ENCODE data around the gene KRT32. TPM values are rescaled to one million over a fixed set of nuclear protein-coding genes. Genes with fewer than 3 reads are reported as not detected.

Gene KRT32
- total RNA-seq, 1 experiment from 2014 or later = 0.72 TPM

- DNase-seq (ENCODE audit: low read depth, low spot score) (no peak), ATAC-seq (no peak)
- H3K9me3 ChIP-seq (ENCODE audit: control insufficient read depth, insufficient read depth, low read depth, low read length) = no peaks in the 10 kb centered on the region
- no TSS peak for BruUV-seq (replicated peaks)
- peaks cover 29% of the 10 kb centered on the region for H3K4me1 ChIP-seq (ENCODE audit: control insufficient read depth, insufficient read depth, low read length)
- in situ Hi-C loops (cut with HindIII; ENCODE audit: low pct_unique_long_range_greater_than_20kb, low sequenced_read_pairs) = no loop called here
- intact Hi-C loops (cut with micrococcal nuclease; ENCODE audit: unreplicated experiment) = no loop called here
- CTCF ChIA-PET = no interaction called here
- no peak overlapping the region for H3K4me3 ChIP-seq (ENCODE audit: low read depth in 2 of 2, low read length in 2 of 2)
- H3K36me3 ChIP-seq (ENCODE audit: control insufficient read depth, insufficient read depth, low read length) = no peaks in the 10 kb centered on the region
- TF ChIP-seq SIN3A (IDR thresholded peaks at IDR 0.05; ENCODE audit: borderline replicate concordance, insufficient read depth, low read depth, low read length) = no peak
- TF ChIP-seq CTCF (IDR thresholded peaks at IDR 0.05) = no peak
- no peak for TF ChIP-seq TCF7L2 (IDR thresholded peaks at IDR 0.05; ENCODE audit: low read depth, low read length)
- TF ChIP-seq POLR2AphosphoS5 (IDR thresholded peaks at IDR 0.05; ENCODE audit: low read depth, low read length) = no peak
- TF ChIP-seq REST (IDR thresholded peaks at IDR 0.05; ENCODE audit: insufficient read depth in 1 of 2, low read depth in 2 of 2, low read length in 1 of 2) = no peak
- H3K27me3 ChIP-seq (ENCODE audit: control insufficient read depth, insufficient read depth, low read length) = no peaks in the 10 kb centered on the region
- no peak overlapping the region for H3K27ac ChIP-seq (ENCODE audit: low read length)
- POLR2A ChIA-PET = interaction anchor here (0.5 kb wide), 1 partner anchor 42 kb away, joined by 3 read pairs; no protein-coding TSS in a partner anchor
These were observed 19.1 kb upstream of the KRT32 start for GRCh38 chr17:41486316-41486715.

- intact Hi-C loops (cut with micrococcal nuclease; ENCODE audit: unreplicated experiment) = loop anchor here (5.0 kb wide), 1 partner anchor 383 kb away; the partner anchor contains the start of gene KRTAP4-16
- POLR2A ChIA-PET = no interaction called here
These were observed 18.0 kb upstream of the KRT32 start for GRCh38 chr17:41484920-41485904.

More at GRCh38 chr17:41484920-41485904, 18.0 kb upstream of the KRT32 start:
- H3K9me3 ChIP-seq (ENCODE audit: control insufficient read depth, insufficient read depth, low read depth, low read length) = no peaks in the 10 kb centered on the region
- BruUV-seq (replicated peaks) = no TSS peak
- H3K4me3 ChIP-seq (ENCODE audit: low read depth in 2 of 2, low read length in 2 of 2) = no peak overlapping the region
- ATAC-seq = 0 out of 2 replicates have a peak, but pooled peaks have one; percentile 14
- CTCF ChIA-PET = no interaction called here
- TF ChIP-seq POLR2AphosphoS5 (IDR thresholded peaks at IDR 0.05; ENCODE audit: low read depth, low read length) (no peak), REST (IDR thresholded peaks at IDR 0.05; ENCODE audit: insufficient read depth in 1 of 2, low read depth in 2 of 2, low read length in 1 of 2) (no peak), TCF7L2 (IDR thresholded peaks at IDR 0.05; ENCODE audit: low read depth, low read length) (no peak), SIN3A (IDR thresholded peaks at IDR 0.05; ENCODE audit: borderline replicate concordance, insufficient read depth, low read depth, low read length) (no peak), CTCF (IDR thresholded peaks at IDR 0.05) (no peak)
- H3K36me3 ChIP-seq (ENCODE audit: control insufficient read depth, insufficient read depth, low read length) = no peaks in the 10 kb centered on the region
- DNase-seq (ENCODE audit: low read depth, low spot score) = no peak
- in situ Hi-C loops (cut with HindIII; ENCODE audit: low pct_unique_long_range_greater_than_20kb, low sequenced_read_pairs) = no loop called here
- peaks cover 20% of the 10 kb centered on the region for H3K4me1 ChIP-seq (ENCODE audit: control insufficient read depth, insufficient read depth, low read length)
- H3K27me3 ChIP-seq (ENCODE audit: control insufficient read depth, insufficient read depth, low read length) = no peaks in the 10 kb centered on the region
- H3K27ac ChIP-seq (ENCODE audit: low read length) = peak overlapping the region; percentile 5; the same call in 1 of the 2 replicates

All from Panc1 (cell line).